GM19467 (cell line): Measurements from ENCODE around the gene POMT1.
"Not testable (repeated sequence)": the region's sequence is repeated elsewhere in the genome, so short reads cannot be mapped to it uniquely, and the experiment has no call there.

Experiments used
- ATAC-seq: cut with Tn5 transposase; IDR thresholded peaks from one replicate; pipeline ENCODE4 v1.9.1; 2021; ENCODE audit warnings: mild to moderate bottlenecking, moderate library complexity; ENCODE audit not compliant: unreplicated experiment

The POMT1 gene

GRCh38 chr9:131549186-131549585 is 46.5 kb downstream of the POMT1 start:
- ATAC-seq: not testable (repeated sequence)

GRCh38 chr9:131550465-131550864 is 47.7 kb downstream of the POMT1 start:
- not testable (repeated sequence) for ATAC-seq

- no peak for ATAC-seq
These were observed 49.3 kb downstream of the POMT1 start for GRCh38 chr9:131552030-131552429.

GRCh38 chr9:131554087-131554842 is 51.5 kb downstream of the POMT1 start:
- ATAC-seq: no peak

- ATAC-seq: no peak
These were observed 52.2 kb downstream of the POMT1 start for GRCh38 chr9:131554843-131555351.

- no peak for ATAC-seq
These were observed 53.3 kb downstream of the POMT1 start for GRCh38 chr9:131555841-131556673.

- ATAC-seq: no peak
These were observed 55.3 kb downstream of the POMT1 start for GRCh38 chr9:131557855-131558548.

GRCh38 chr9:131559421-131560000 is 56.8 kb downstream of the POMT1 start:
- no peak for ATAC-seq

- ATAC-seq: no peak
These were observed 59.6 kb downstream of the POMT1 start for GRCh38 chr9:131562032-131562959.

- no peak for ATAC-seq
These were observed 62.7 kb downstream of the POMT1 start for GRCh38 chr9:131565369-131565768.

GRCh38 chr9:131566158-131566557 is 63.4 kb downstream of the POMT1 start:
- ATAC-seq: no peak

GRCh38 chr9:131567910-131568309 is 65.2 kb downstream of the POMT1 start:
- no peak for ATAC-seq
